Astrocyte (in vitro differentiated cells and primary cell): ENCODE measurements around the gene RUSC2. TPM values are rescaled to one million over a fixed set of nuclear protein-coding genes. Genes with fewer than 3 reads are reported as not detected.

ENCODE experiments used
- DNase-seq: peaks from one replicate; pipeline ENCODE4 v3.0.0-alpha.2; 2010; ENCODE audit warnings: low read depth
- FAIRE-seq: peaks from 2 replicates; lab custom pipeline; 2011; peaks lifted over from hg19 to GRCh38; lab: Jason Lieb, UNC
- H2AFZ ChIP-seq: 2 replicates; pipeline ENCODE4 v1.6.0; 2012; ENCODE audit warnings: low read depth, low read length, inconsistent platforms
- H3K27ac ChIP-seq: 2 replicates; pipeline ENCODE4 v1.5.1; 2011; ENCODE audit warnings: low read depth, low read length, inconsistent platforms
- H3K27me3 ChIP-seq: 2 replicates; pipeline ENCODE4 v1.6.0; 2011; ENCODE audit warnings: low read length, inconsistent platforms; ENCODE audit not compliant: insufficient read depth
- H3K36me3 ChIP-seq: 2 replicates; pipeline ENCODE4 v1.5.1; 2011; ENCODE audit warnings: low read length, inconsistent platforms; ENCODE audit not compliant: insufficient read depth
- H3K4me1 ChIP-seq: 2 replicates; pipeline ENCODE4 v1.5.1; 2011; ENCODE audit warnings: low read length, inconsistent platforms; ENCODE audit not compliant: insufficient read depth
- H3K4me2 ChIP-seq: 2 replicates; pipeline ENCODE4 v1.6.0; 2012; ENCODE audit warnings: low read length, inconsistent platforms
- H3K4me3 ChIP-seq: 2 replicates; pipeline ENCODE4 v1.5.1; 2011; ENCODE audit warnings: low read depth, mild to moderate bottlenecking, low read length, inconsistent platforms; ENCODE audit not compliant: insufficient read depth
- H3K79me2 ChIP-seq: 2 replicates; pipeline ENCODE4 v1.6.0; 2012; ENCODE audit warnings: mild to moderate bottlenecking, low read length, inconsistent platforms; ENCODE audit not compliant: insufficient read depth
- H3K9ac ChIP-seq: 2 replicates; pipeline ENCODE4 v1.6.0; 2012; ENCODE audit warnings: mild to moderate bottlenecking, low read length, inconsistent platforms
- H3K9me3 ChIP-seq: 2 replicates; pipeline ENCODE4 v1.5.1; 2012; ENCODE audit warnings: low read depth, mild to moderate bottlenecking, low read length, inconsistent platforms; ENCODE audit not compliant: insufficient read depth
- H4K20me1 ChIP-seq: 2 replicates; pipeline ENCODE4 v1.6.0; 2012; ENCODE audit warnings: low read length, inconsistent platforms; ENCODE audit not compliant: insufficient read depth
- H3K27ac Mint-ChIP-seq: one replicate; pipeline ENCODE4 v1.8.0; 2021; ENCODE audit warnings: mild to moderate bottlenecking, mixed read lengths; ENCODE audit not compliant: unreplicated experiment
- H3K27me3 Mint-ChIP-seq: one replicate; pipeline ENCODE4 v1.8.0; 2021; ENCODE audit warnings: low read depth, mixed read lengths; ENCODE audit not compliant: unreplicated experiment
- H3K36me3 Mint-ChIP-seq: one replicate; pipeline ENCODE4 v1.8.0; 2021; ENCODE audit warnings: low read depth, mixed read lengths; ENCODE audit not compliant: unreplicated experiment
- H3K4me1 Mint-ChIP-seq: one replicate; pipeline ENCODE4 v1.8.0; 2021; ENCODE audit warnings: low read depth, mixed read lengths; ENCODE audit not compliant: unreplicated experiment
- H3K4me3 Mint-ChIP-seq: one replicate; pipeline ENCODE4 v1.8.0; 2021; ENCODE audit warnings: mild to moderate bottlenecking, moderate library complexity, mixed read lengths; ENCODE audit not compliant: unreplicated experiment
- H3K9me3 Mint-ChIP-seq: one replicate; pipeline ENCODE4 v1.8.0; 2021; ENCODE audit warnings: mild to moderate bottlenecking, mixed read lengths; ENCODE audit not compliant: unreplicated experiment
- EZH2 ChIP-seq: IDR thresholded peaks from 2 replicates; pipeline ENCODE4 v1.6.1; 2012; ENCODE audit warnings: mild to moderate bottlenecking, low read length, inconsistent platforms; ENCODE audit not compliant: insufficient read depth
- total RNA-seq: library from RNA; stranded (reverse); gene quantifications from 2 replicates; pipeline ENCODE4 v1.2.1, GENCODE V29; 2021
- TF ChIP-seq, protein P1 (sequence below): IDR thresholded peaks from 2 replicates; pipeline ENCODE4 v1.5.1; 2011; ENCODE audit warnings: low read depth, mild to moderate bottlenecking, inconsistent platforms, low read length, moderate library complexity; ENCODE audit not compliant: insufficient read depth

The RUSC2 gene
- total RNA-seq, 1 donor from 2014 or later, result 63.8 TPM

DNA sequence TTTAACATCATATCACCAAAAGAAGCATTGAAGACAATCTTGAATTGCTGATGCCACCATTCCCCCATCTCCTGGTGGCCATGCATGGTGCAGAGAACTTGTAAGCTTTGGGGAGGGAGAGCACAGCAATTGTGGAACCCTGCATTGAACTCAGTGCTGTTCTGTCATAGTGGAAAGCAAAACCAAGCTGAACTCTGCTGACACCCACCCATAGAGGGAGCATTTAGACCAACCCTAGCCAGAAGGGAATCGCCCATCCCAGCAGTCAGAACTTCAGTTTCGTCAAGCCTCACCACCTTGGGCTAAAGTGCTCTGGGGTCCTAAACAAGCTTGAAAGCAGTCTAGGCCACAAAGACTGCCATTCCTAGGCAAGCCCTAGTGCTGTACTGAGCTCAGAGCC, 37.4 kb upstream of the RUSC2 start:
- no peaks in the 10 kb centered on the region for H3K4me1 ChIP-seq
- H3K27ac ChIP-seq, result no peak overlapping the region
- DNase-seq (no peak), FAIRE-seq (no peak)
- peaks cover 36% of the 10 kb centered on the region for H3K27me3 Mint-ChIP-seq
- peaks cover 19% of the 10 kb centered on the region for H3K9me3 Mint-ChIP-seq
- peaks cover 6% of the 10 kb centered on the region for H3K27me3 ChIP-seq
- no peak overlapping the region for H3K4me3 Mint-ChIP-seq
- H3K36me3 ChIP-seq, result no peaks in the 10 kb centered on the region
- no peaks in the 10 kb centered on the region for H4K20me1 ChIP-seq
- peaks cover 6% of the 10 kb centered on the region for H3K9me3 ChIP-seq
- no peak overlapping the region for H3K27ac Mint-ChIP-seq
- no peak for TF ChIP-seq EZH2
- H3K4me3 ChIP-seq, result no peak overlapping the region
- no peaks in the 10 kb centered on the region for H3K79me2 ChIP-seq
- no peaks in the 10 kb centered on the region for H3K36me3 Mint-ChIP-seq
- H3K9ac ChIP-seq, result no peak overlapping the region
- H3K4me2 ChIP-seq, result no peak overlapping the region
- H3K4me1 Mint-ChIP-seq, result no peaks in the 10 kb centered on the region
- H2AFZ ChIP-seq, result no peak overlapping the region

DNA sequence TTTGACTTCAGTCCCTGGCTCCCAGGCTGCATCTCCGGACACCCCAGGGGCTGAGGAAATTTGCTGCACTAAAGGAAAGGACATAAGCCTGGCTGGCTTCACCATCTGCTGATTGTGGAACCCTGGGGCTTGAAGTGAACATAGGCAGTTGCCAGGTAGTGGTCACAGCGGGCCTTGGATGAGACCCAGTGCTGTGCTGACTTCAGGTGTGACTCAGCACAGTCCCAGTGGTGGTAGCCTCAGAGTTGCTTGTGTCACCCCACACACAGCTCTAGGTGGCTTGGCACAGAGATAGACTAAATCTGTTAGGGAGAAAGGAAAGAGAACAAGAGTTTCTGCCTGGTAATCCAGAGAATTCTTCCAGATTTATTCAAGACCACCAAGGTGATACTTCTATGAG, 36.1 kb upstream of the RUSC2 start:
- DNase-seq, result no peak
- Histone ChIP-seq H3K79me2 (no peaks in the 10 kb centered on the region), H3K4me3 (no peak overlapping the region), H4K20me1 (no peaks in the 10 kb centered on the region), H2AFZ (no peak overlapping the region), H3K9ac (no peak overlapping the region), H3K27me3 (peaks cover 6% of the 10 kb centered on the region), H3K27ac (no peak overlapping the region), H3K9me3 (peaks cover 6% of the 10 kb centered on the region), H3K4me1 (no peaks in the 10 kb centered on the region), H3K36me3 (no peaks in the 10 kb centered on the region), H3K4me2 (no peak overlapping the region)
- Mint-ChIP-seq H3K36me3 (no peaks in the 10 kb centered on the region), H3K27ac (no peak overlapping the region), H3K4me1 (no peaks in the 10 kb centered on the region), H3K9me3 (peaks cover 21% of the 10 kb centered on the region), H3K4me3 (no peak overlapping the region), H3K27me3 (peaks cover 35% of the 10 kb centered on the region)
- TF ChIP-seq EZH2, result no peak
- TF ChIP-seq, protein P1, sequence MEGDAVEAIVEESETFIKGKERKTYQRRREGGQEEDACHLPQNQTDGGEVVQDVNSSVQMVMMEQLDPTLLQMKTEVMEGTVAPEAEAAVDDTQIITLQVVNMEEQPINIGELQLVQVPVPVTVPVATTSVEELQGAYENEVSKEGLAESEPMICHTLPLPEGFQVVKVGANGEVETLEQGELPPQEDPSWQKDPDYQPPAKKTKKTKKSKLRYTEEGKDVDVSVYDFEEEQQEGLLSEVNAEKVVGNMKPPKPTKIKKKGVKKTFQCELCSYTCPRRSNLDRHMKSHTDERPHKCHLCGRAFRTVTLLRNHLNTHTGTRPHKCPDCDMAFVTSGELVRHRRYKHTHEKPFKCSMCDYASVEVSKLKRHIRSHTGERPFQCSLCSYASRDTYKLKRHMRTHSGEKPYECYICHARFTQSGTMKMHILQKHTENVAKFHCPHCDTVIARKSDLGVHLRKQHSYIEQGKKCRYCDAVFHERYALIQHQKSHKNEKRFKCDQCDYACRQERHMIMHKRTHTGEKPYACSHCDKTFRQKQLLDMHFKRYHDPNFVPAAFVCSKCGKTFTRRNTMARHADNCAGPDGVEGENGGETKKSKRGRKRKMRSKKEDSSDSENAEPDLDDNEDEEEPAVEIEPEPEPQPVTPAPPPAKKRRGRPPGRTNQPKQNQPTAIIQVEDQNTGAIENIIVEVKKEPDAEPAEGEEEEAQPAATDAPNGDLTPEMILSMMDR, result no peak
- no peak for FAIRE-seq

DNA sequence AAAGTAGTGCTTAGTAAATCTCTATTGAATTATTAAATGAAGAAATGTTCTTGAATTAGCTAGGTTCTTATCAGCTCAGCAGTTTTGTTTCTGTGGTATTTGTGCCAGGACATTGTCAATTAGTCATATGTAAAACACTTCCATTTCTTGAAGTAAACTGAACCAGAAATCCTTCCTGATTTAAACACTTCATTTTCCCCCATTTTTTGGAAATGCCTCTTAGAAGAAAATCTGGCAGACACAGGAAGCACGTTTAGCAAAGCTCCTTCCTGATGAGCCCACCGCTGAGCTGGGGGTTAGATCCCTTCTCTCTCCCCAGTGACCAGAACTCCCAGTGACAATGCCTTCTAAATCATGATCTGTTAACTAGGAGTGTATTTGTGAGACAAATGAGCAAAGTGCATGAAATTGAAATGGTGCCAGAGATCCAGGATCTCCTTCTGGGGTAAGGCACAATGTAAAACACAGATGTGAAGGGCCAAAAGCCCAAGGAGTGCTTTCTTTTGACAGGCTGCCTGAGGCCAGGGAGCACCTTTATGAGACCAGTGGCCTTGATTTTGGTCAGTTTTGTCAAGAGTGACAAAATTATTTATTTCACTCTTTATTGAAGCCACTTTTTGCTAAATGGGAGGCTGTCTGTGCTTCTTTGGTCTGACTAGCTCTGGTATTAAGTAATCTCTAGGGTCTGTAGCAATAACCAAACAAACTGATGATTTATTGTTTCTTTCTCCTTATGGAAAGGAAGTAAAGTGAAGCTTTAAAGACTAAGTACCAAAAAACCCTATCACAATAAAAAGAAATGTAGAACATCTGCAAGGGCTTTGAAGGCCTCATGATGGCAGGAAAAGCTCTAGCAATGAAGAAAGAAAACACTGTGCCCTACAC, 25.5 kb upstream of the RUSC2 start:
- Histone ChIP-seq H3K79me2 (no peaks in the 10 kb centered on the region), H3K4me2 (no peak overlapping the region), H4K20me1 (no peaks in the 10 kb centered on the region), H3K4me1 (no peaks in the 10 kb centered on the region), H3K27ac (no peak overlapping the region), H3K36me3 (no peaks in the 10 kb centered on the region), H3K9ac (no peak overlapping the region), H3K4me3 (no peak overlapping the region), H3K27me3 (peaks cover 4% of the 10 kb centered on the region), H3K9me3 (no peaks in the 10 kb centered on the region), H2AFZ (no peak overlapping the region)
- peaks cover 11% of the 10 kb centered on the region for H3K27me3 Mint-ChIP-seq
- H3K36me3 Mint-ChIP-seq, result peaks cover 5% of the 10 kb centered on the region
- H3K4me1 Mint-ChIP-seq, result no peaks in the 10 kb centered on the region
- peaks cover 14% of the 10 kb centered on the region for H3K9me3 Mint-ChIP-seq
- H3K4me3 Mint-ChIP-seq, result no peak overlapping the region
- no peak for DNase-seq
- no peak for FAIRE-seq
- no peak overlapping the region for H3K27ac Mint-ChIP-seq
- no peak for TF ChIP-seq EZH2
